OCI-LY1 (cell line): ENCODE results near the gene ACTC1.

Experiments used
- EZH2 ChIP-seq: fragments of 200-600 bp; sonication (generic), shearing (Covaris generic); IDR thresholded peaks from 2 replicates; pipeline ENCODE4 v1.8.0; 2017; ENCODE audit warnings: borderline replicate concordance, mixed run types, mild to moderate bottlenecking, antibody characterized with exemption, low read length, moderate library complexity, mixed read lengths
- TF ChIP-seq, protein P1 (sequence below): fragments of 200-600 bp; sonication (generic), shearing (Covaris generic); IDR thresholded peaks from 2 replicates; pipeline ENCODE4 v1.5.1; 2017; ENCODE audit warnings: mild to moderate bottlenecking, antibody characterized with exemption, low read length, moderate library complexity, mixed read lengths

DNA sequence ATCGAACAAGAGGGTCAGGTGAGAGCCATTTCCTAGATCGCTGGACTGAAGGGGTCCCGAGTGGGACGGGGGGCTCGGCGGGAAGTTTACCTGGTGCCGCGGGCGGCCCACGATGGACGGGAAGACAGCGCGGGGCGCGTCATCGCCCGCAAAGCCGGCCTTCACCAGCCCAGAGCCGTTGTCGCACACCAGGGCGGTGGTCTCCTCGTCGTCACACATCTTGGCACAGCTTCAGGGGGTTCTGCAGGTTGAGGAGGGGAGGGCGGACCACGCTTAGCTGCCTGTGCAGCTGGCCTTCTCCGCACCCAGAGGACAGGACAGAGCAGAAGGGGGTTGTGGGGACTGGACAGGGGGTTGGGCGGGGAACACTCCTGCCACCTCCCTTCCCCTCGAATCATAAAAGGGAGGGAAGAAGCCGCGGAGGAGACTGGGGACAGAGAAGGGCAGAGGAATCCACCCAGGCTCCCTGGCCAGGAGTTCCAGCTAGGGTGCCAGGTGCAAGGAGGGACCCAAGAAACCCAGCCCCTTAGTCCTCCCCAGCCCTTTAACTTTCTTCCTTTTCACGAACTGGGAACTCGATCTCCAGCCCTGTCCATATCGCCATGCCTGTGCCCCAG is 651 bp downstream of the ACTC1 start:
- no peak for TF ChIP-seq EZH2
- TF ChIP-seq, protein P1, sequence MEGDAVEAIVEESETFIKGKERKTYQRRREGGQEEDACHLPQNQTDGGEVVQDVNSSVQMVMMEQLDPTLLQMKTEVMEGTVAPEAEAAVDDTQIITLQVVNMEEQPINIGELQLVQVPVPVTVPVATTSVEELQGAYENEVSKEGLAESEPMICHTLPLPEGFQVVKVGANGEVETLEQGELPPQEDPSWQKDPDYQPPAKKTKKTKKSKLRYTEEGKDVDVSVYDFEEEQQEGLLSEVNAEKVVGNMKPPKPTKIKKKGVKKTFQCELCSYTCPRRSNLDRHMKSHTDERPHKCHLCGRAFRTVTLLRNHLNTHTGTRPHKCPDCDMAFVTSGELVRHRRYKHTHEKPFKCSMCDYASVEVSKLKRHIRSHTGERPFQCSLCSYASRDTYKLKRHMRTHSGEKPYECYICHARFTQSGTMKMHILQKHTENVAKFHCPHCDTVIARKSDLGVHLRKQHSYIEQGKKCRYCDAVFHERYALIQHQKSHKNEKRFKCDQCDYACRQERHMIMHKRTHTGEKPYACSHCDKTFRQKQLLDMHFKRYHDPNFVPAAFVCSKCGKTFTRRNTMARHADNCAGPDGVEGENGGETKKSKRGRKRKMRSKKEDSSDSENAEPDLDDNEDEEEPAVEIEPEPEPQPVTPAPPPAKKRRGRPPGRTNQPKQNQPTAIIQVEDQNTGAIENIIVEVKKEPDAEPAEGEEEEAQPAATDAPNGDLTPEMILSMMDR = no peak
